Neural cell (in vitro differentiated cells): ENCODE data around the gene TOMM20. TPM values are rescaled to one million over a fixed set of nuclear protein-coding genes. Genes with fewer than 3 reads are reported as not detected.

Experiments
- H2AFZ ChIP-seq: fragments of 200-600, 300-800 bp; sonication (generic), shearing (Covaris generic); 2 replicates; pipeline ENCODE4 v1.6.0; 2014; ENCODE audit warnings: low read depth, mild to moderate bottlenecking, antibody characterized with exemption, low read length, moderate library complexity
- H3F3A ChIP-seq: fragments of 200-600 bp; shearing (Covaris generic); 2 replicates; pipeline ENCODE4 v1.6.1; 2016; ENCODE audit warnings: mild to moderate bottlenecking, moderate library complexity, mixed read lengths, antibody characterized with exemption, low read length; ENCODE audit not compliant: insufficient read depth, poor library complexity, severe bottlenecking
- H3K27ac ChIP-seq: fragments of 200-600, 300-800 bp; sonication (generic), shearing (Covaris generic); 2 replicates; pipeline ENCODE4 v1.5.1; 2014; ENCODE audit warnings: mild to moderate bottlenecking, low read length, moderate library complexity
- H3K27me3 ChIP-seq: fragments of 300-800, 200-600 bp; sonication (generic), shearing (Covaris generic); 2 replicates; pipeline ENCODE4 v1.6.0; 2014; ENCODE audit warnings: mild to moderate bottlenecking, low read depth, low read length, moderate library complexity; ENCODE audit not compliant: insufficient read depth
- H3K36me3 ChIP-seq: fragments of 300-800, 200-600 bp; sonication (generic), shearing (Covaris generic); 2 replicates; pipeline ENCODE4 v1.5.1; 2014; ENCODE audit warnings: mild to moderate bottlenecking, antibody characterized with exemption, low read length, moderate library complexity; ENCODE audit not compliant: insufficient read depth
- H3K4me2 ChIP-seq: fragments of 300-800, 200-600 bp; sonication (generic), shearing (Covaris generic); 2 replicates; pipeline ENCODE4 v1.6.0; 2014; ENCODE audit warnings: mild to moderate bottlenecking, low read length
- H3K4me3 ChIP-seq: fragments of 300-800, 200-600 bp; sonication (generic), shearing (Covaris generic); 2 replicates; pipeline ENCODE4 v1.5.1; 2014; ENCODE audit warnings: mild to moderate bottlenecking, low read length, moderate library complexity
- H3K79me2 ChIP-seq: fragments of 200-600 bp; shearing (Covaris generic); replicated peaks from 2 replicates; pipeline ENCODE4 v1.6.0; 2014; ENCODE audit warnings: mild to moderate bottlenecking, low read length, moderate library complexity; ENCODE audit not compliant: insufficient read depth
- H3K9ac ChIP-seq: fragments of 300-800, 200-600 bp; sonication (generic), shearing (Covaris generic); 2 replicates; pipeline ENCODE4 v1.6.1; 2016; ENCODE audit warnings: mild to moderate bottlenecking, low read length, mixed read lengths
- H3K9me2 ChIP-seq: fragments of 200-600 bp; shearing (Covaris generic); 2 replicates; pipeline ENCODE4 v1.6.1; 2016; ENCODE audit warnings: mild to moderate bottlenecking, low read length, mixed read lengths; ENCODE audit not compliant: insufficient read depth
- H3K9me3 ChIP-seq: fragments of 200-600, 300-800 bp; sonication (generic), shearing (Covaris generic); 2 replicates; pipeline ENCODE4 v1.6.1; 2016; ENCODE audit warnings: mild to moderate bottlenecking, mixed run types, low read length, moderate library complexity, mixed read lengths
- H4K20me1 ChIP-seq: fragments of 200-600 bp; shearing (Covaris generic); 2 replicates; pipeline ENCODE4 v1.6.1; 2016; ENCODE audit warnings: mild to moderate bottlenecking, mixed run types; ENCODE audit not compliant: insufficient read depth
- CTCF ChIP-seq: fragments of 450-650 bp; IDR thresholded peaks from 2 replicates; pipeline ENCODE4 v1.5.1; 2014; ENCODE audit warnings: antibody characterized with exemption, mild to moderate bottlenecking, moderate library complexity; ENCODE audit not compliant: poor library complexity, severe bottlenecking
- EP300 ChIP-seq: fragments of 450-650 bp; conservative IDR thresholded peaks from 2 replicates; pipeline ENCODE4 v1.6.1; 2014; ENCODE audit warnings: antibody characterized with exemption, mild to moderate bottlenecking, moderate library complexity; ENCODE audit not compliant: poor library complexity, severe bottlenecking
- EZH2 ChIP-seq: fragments of 200-600, 300-800 bp; shearing (Covaris generic), sonication (generic); IDR thresholded peaks from 2 replicates; pipeline ENCODE4 v1.6.1; 2014; ENCODE audit warnings: antibody characterized with exemption, low read length, borderline replicate concordance, mild to moderate bottlenecking; ENCODE audit not compliant: insufficient read depth, poor library complexity, severe bottlenecking
- MXI1 ChIP-seq: fragments of 450-650 bp; conservative IDR thresholded peaks from 2 replicates; pipeline ENCODE4 v1.6.1; 2014; ENCODE audit warnings: antibody characterized with exemption, mild to moderate bottlenecking; ENCODE audit not compliant: poor library complexity, severe bottlenecking
- POLR2AphosphoS5 ChIP-seq: IDR thresholded peaks from 2 replicates; pipeline ENCODE4 v1.6.1; 2012
- RAD21 ChIP-seq: fragments of 450-650 bp; conservative IDR thresholded peaks from 2 replicates; pipeline ENCODE4 v1.6.1; 2014; ENCODE audit warnings: antibody characterized with exemption, mild to moderate bottlenecking, moderate library complexity
- SMC3 ChIP-seq: fragments of 450-650 bp; conservative IDR thresholded peaks from 2 replicates; pipeline ENCODE4 v1.6.1; 2014; ENCODE audit warnings: antibody characterized with exemption, mild to moderate bottlenecking, moderate library complexity; ENCODE audit not compliant: poor library complexity
- TAF1 ChIP-seq: IDR thresholded peaks from 2 replicates; pipeline ENCODE4 v1.6.1; 2012; ENCODE audit warnings: low read depth
- polyA plus RNA-seq: library from polyadenylated mRNA; depleted of rRNA; stranded (reverse); fragments of >200 nt; gene quantifications from 2 replicates; pipeline ENCODE4 v1.2.3, GENCODE V29; 2014
- TF ChIP-seq, protein P1 (sequence below): IDR thresholded peaks from 2 replicates; pipeline ENCODE4 v1.6.1; 2012; ENCODE audit warnings: borderline replicate concordance

Gene TOMM20
- polyA plus RNA-seq, 1 donor from 2014 or later, result 175 TPM

DNA sequence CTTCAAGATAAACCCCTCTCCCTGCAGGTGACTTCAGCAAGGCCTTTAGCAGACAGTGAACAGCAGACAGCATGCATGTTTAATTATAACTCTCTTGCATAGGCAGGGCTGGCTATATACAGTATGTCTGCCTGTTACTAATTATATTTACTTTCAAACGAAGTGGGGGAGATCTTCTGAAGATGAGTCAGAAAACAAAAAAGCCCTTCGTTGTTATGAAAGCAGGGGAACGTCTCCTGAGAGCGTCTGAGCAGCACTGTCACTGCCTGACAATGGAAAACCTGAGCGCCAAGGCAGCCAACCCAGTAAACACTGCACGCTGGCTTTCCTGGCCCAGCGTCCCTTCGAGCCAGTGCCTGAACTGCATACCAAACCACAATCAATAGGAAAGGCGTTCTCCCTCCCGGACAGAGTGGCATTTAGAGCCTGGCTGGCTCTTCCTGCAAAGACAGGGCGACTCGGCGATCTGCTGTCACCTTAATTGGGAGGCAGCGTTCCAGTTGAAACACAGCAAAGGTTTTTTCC lies 54.1 kb downstream of the TOMM20 start:
- peak; percentile 55 for TF ChIP-seq SMC3
- TF ChIP-seq POLR2AphosphoS5, result peak; percentile 58
- peak; percentile 37 for TF ChIP-seq RAD21
- TF ChIP-seq MXI1, result no peak
- TF ChIP-seq EZH2, result no peak
- TF ChIP-seq, protein P1, sequence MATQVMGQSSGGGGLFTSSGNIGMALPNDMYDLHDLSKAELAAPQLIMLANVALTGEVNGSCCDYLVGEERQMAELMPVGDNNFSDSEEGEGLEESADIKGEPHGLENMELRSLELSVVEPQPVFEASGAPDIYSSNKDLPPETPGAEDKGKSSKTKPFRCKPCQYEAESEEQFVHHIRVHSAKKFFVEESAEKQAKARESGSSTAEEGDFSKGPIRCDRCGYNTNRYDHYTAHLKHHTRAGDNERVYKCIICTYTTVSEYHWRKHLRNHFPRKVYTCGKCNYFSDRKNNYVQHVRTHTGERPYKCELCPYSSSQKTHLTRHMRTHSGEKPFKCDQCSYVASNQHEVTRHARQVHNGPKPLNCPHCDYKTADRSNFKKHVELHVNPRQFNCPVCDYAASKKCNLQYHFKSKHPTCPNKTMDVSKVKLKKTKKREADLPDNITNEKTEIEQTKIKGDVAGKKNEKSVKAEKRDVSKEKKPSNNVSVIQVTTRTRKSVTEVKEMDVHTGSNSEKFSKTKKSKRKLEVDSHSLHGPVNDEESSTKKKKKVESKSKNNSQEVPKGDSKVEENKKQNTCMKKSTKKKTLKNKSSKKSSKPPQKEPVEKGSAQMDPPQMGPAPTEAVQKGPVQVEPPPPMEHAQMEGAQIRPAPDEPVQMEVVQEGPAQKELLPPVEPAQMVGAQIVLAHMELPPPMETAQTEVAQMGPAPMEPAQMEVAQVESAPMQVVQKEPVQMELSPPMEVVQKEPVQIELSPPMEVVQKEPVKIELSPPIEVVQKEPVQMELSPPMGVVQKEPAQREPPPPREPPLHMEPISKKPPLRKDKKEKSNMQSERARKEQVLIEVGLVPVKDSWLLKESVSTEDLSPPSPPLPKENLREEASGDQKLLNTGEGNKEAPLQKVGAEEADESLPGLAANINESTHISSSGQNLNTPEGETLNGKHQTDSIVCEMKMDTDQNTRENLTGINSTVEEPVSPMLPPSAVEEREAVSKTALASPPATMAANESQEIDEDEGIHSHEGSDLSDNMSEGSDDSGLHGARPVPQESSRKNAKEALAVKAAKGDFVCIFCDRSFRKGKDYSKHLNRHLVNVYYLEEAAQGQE, result peak; percentile 60
- TF ChIP-seq TAF1, result peak; percentile 42
- peak; percentile 64 for TF ChIP-seq EP300

GRCh38 chr1:235073968-235074522 lies 54.6 kb downstream of the TOMM20 start:
- H3K79me2 ChIP-seq, result no peaks in the 10 kb centered on the region
- H3F3A ChIP-seq, result no peaks in the 10 kb centered on the region
- no peaks in the 10 kb centered on the region for H4K20me1 ChIP-seq
- no peak overlapping the region for H3K4me2 ChIP-seq
- H3K9ac ChIP-seq, result peak overlapping the region; percentile 52
- H3K9me2 ChIP-seq, result no peaks in the 10 kb centered on the region
- H3K27me3 ChIP-seq, result no peaks in the 10 kb centered on the region
- H2AFZ ChIP-seq, result peak overlapping the region; percentile 22
- TF ChIP-seq POLR2AphosphoS5, result no peak
- no peak for TF ChIP-seq MXI1
- no peak for TF ChIP-seq RAD21
- TF ChIP-seq SMC3, result no peak
- TF ChIP-seq, protein P1, result no peak
- no peak for TF ChIP-seq EP300
- TF ChIP-seq EZH2, result no peak
- no peak for TF ChIP-seq CTCF
- TF ChIP-seq TAF1, result no peak
- no peaks in the 10 kb centered on the region for H3K9me3 ChIP-seq
- H3K36me3 ChIP-seq, result no peaks in the 10 kb centered on the region
- H3K27ac ChIP-seq, result peak overlapping the region; percentile 76
- H3K4me3 ChIP-seq, result no peak overlapping the region

More for the DNA sequence above, 54.1 kb downstream of the TOMM20 start:
- H3K9me2 ChIP-seq, result no peaks in the 10 kb centered on the region
- peak overlapping the region; percentile 22 for H2AFZ ChIP-seq
- H3K4me3 ChIP-seq, result peak overlapping the region; percentile 6
- no peaks in the 10 kb centered on the region for H3K27me3 ChIP-seq
- no peaks in the 10 kb centered on the region for H4K20me1 ChIP-seq
- H3K36me3 ChIP-seq, result no peaks in the 10 kb centered on the region
- peak overlapping the region; percentile 52 for H3K9ac ChIP-seq
- no peaks in the 10 kb centered on the region for H3F3A ChIP-seq
- H3K4me2 ChIP-seq, result no peak overlapping the region
- no peaks in the 10 kb centered on the region for H3K9me3 ChIP-seq
- peak overlapping the region; percentile 76 for H3K27ac ChIP-seq
- no peaks in the 10 kb centered on the region for H3K79me2 ChIP-seq
